Measurements from ENCODE around the gene DNAJC10. TPM values are rescaled to one million over a fixed set of nuclear protein-coding genes. Genes with fewer than 3 reads are reported as not detected.
"Not testable (repeated sequence)": the region's sequence is repeated elsewhere in the genome, so short reads cannot be mapped to it uniquely, and the experiment has no call there.

Gene DNAJC10
- total RNA-seq, 4 donors from 2014 or later: 39.1 to 46.9 (median 39.5) TPM

DNA sequence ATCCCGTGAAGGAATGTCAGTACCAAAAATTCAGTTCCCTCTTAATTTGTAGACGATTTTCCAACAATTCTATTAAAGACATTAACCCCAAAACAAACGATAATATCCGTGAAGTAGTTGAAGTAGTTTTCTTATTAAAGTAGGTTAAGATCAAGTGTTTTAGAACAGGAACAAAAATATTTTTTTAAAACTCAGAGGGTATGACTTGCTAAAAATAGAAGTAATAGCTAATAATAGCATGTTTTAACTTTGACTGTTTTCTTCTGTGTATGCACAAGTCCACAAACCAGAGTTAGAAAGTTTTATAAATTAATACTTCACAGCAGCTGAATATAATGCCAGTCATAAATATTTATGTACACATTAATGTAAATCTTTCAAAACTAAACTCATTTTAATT, 2.4 kb downstream of the DNAJC10 start:
- no peak overlapping the region for H3K27ac ChIP-seq (replicated peaks in 1 of 4)
- H3K4me1 ChIP-seq: peaks cover 11 to 27% (median 24%) of the 10 kb centered on the region in 4 donors
- no peak overlapping the region for H3K4me3 ChIP-seq
- peaks cover 4 to 35% (median 19%) of the 10 kb centered on the region in 4 donors for H3K36me3 ChIP-seq
- DNase-seq (ENCODE audit: extremely low spot score): no peak
- intact Hi-C loops (cut with DNase I): no loop called here
- 75% methylated on average over 4 of the region's 4 CpGs for WGBS
- TF ChIP-seq POLR2A (IDR thresholded peaks at IDR 0.05; ENCODE audit: low read depth): no peak
- H3K9me3 ChIP-seq: no peaks in the 10 kb centered on the region
- no peaks in the 10 kb centered on the region for H3K27me3 ChIP-seq

- WGBS: 88% methylated on average over 8 of the region's 8 CpGs
- intact Hi-C loops (cut with DNase I); H3K27ac ChIP-seq (replicated peaks in 1 of 4); H3K27me3 ChIP-seq; H3K4me3 ChIP-seq; DNase-seq (ENCODE audit: extremely low spot score); H3K9me3 ChIP-seq: not testable (repeated sequence)
- peaks cover 7 to 42% (median 24%) of the 10 kb centered on the region in 4 donors for H3K36me3 ChIP-seq
- H3K4me1 ChIP-seq: peaks cover 11 to 27% (median 24%) of the 10 kb centered on the region in 4 donors
These were observed 3.1 kb downstream of the DNAJC10 start for GRCh38 chr2:182719116-182719515.

DNA sequence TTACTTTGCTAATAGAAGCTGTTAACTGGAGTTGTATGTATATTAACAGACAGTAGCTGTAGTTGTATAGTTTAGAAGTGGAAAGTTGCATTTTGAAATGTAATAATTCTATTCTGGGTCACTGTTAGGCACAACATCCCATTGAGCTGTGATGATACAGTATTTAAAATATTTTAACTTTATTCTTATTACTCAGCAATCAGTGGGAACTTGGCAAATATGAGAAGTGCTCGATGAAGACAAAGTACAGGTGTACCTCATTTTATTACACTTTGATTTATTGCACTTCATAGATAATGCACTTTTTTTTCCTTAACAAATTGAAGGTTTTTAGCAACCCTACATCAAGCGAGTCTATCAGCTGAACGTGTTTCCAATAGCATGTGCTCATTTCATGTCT, 8.6 kb downstream of the DNAJC10 start:
- Histone ChIP-seq H3K27me3 (no peaks in the 10 kb centered on the region), H3K27ac (replicated peaks in 1 of 4) (no peak overlapping the region), H3K36me3 (peaks cover 7 to 74% (median 44%) of the 10 kb centered on the region in 4 donors), H3K4me1 (no peaks in the 10 kb centered on the region), H3K9me3 (no peaks in the 10 kb centered on the region), H3K4me3 (no peak overlapping the region)
- intact Hi-C loops (cut with DNase I): no loop called here
- TF ChIP-seq EP300 (IDR thresholded peaks at IDR 0.05): no peak
- TF ChIP-seq POLR2A (IDR thresholded peaks at IDR 0.05; ENCODE audit: low read depth): no peak
- no peak for TF ChIP-seq CTCF (IDR thresholded peaks at IDR 0.05)
- TF ChIP-seq POLR2AphosphoS5 (IDR thresholded peaks at IDR 0.05): no peak
- DNase-seq (ENCODE audit: extremely low spot score): no peak
- 88% methylated on average over 3 of the region's 3 CpGs for WGBS

DNA sequence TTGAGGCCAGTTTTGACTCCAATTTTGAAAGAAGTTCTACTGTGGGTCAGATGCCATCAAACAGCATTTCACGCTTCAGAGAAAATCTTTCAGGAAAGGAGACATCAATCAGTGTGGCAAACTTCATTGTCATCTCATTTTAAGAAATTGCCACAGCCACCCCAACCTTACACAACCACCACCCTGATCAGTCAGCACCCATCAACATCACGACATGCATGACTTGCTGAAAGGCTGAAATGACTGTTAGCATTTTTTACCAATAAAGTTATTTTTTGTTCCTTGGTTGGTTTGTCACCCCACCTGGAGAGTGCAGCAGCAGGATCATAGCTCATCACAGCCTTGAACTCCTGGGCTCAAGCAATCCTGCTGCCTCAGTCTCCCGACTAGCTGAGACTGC, 10.4 kb downstream of the DNAJC10 start:
- DNase-seq (ENCODE audit: extremely low spot score): no peak
- Histone ChIP-seq H3K4me1 (no peaks in the 10 kb centered on the region), H3K36me3 (peaks cover 7 to 70% (median 34%) of the 10 kb centered on the region in 4 donors), H3K4me3 (no peak overlapping the region), H3K9me3 (no peaks in the 10 kb centered on the region), H3K27me3 (no peaks in the 10 kb centered on the region), H3K27ac (replicated peaks in 1 of 4) (no peak overlapping the region)
- 92% methylated on average over 3 of the region's 3 CpGs for WGBS
- TF ChIP-seq CTCF (IDR thresholded peaks at IDR 0.05) (no peak), EP300 (IDR thresholded peaks at IDR 0.05) (no peak), POLR2AphosphoS5 (IDR thresholded peaks at IDR 0.05) (no peak), POLR2A (IDR thresholded peaks at IDR 0.05; ENCODE audit: low read depth) (no peak)
- intact Hi-C loops (cut with DNase I): no loop called here

- 90% methylated on average over 4 of the region's 4 CpGs for WGBS
These were observed 12.0 kb downstream of the DNAJC10 start for GRCh38 chr2:182728014-182728413.

More at GRCh38 chr2:182728014-182728413, 12.0 kb downstream of the DNAJC10 start:
- no peak overlapping the region for H3K27ac ChIP-seq (replicated peaks in 1 of 4)
- peaks cover 7 to 64% (median 29%) of the 10 kb centered on the region in 4 donors for H3K36me3 ChIP-seq
- no peaks in the 10 kb centered on the region for H3K9me3 ChIP-seq
- no peaks in the 10 kb centered on the region for H3K4me1 ChIP-seq
- intact Hi-C loops (cut with DNase I): no loop called here
- TF ChIP-seq CTCF (IDR thresholded peaks at IDR 0.05): no peak
- TF ChIP-seq POLR2A (IDR thresholded peaks at IDR 0.05; ENCODE audit: low read depth): no peak
- TF ChIP-seq EP300 (IDR thresholded peaks at IDR 0.05): no peak
- DNase-seq (ENCODE audit: extremely low spot score): no peak
- H3K27me3 ChIP-seq: no peaks in the 10 kb centered on the region
- H3K4me3 ChIP-seq: no peak overlapping the region
